ENCODE measurements around the gene ADAMTS9.

ADAMTS9 gene, protein sequence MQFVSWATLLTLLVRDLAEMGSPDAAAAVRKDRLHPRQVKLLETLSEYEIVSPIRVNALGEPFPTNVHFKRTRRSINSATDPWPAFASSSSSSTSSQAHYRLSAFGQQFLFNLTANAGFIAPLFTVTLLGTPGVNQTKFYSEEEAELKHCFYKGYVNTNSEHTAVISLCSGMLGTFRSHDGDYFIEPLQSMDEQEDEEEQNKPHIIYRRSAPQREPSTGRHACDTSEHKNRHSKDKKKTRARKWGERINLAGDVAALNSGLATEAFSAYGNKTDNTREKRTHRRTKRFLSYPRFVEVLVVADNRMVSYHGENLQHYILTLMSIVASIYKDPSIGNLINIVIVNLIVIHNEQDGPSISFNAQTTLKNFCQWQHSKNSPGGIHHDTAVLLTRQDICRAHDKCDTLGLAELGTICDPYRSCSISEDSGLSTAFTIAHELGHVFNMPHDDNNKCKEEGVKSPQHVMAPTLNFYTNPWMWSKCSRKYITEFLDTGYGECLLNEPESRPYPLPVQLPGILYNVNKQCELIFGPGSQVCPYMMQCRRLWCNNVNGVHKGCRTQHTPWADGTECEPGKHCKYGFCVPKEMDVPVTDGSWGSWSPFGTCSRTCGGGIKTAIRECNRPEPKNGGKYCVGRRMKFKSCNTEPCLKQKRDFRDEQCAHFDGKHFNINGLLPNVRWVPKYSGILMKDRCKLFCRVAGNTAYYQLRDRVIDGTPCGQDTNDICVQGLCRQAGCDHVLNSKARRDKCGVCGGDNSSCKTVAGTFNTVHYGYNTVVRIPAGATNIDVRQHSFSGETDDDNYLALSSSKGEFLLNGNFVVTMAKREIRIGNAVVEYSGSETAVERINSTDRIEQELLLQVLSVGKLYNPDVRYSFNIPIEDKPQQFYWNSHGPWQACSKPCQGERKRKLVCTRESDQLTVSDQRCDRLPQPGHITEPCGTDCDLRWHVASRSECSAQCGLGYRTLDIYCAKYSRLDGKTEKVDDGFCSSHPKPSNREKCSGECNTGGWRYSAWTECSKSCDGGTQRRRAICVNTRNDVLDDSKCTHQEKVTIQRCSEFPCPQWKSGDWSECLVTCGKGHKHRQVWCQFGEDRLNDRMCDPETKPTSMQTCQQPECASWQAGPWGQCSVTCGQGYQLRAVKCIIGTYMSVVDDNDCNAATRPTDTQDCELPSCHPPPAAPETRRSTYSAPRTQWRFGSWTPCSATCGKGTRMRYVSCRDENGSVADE (N-terminal part only)

GRCh38 chr3:64687781-64688604 is at the start of gene ADAMTS9:
TSS of gene ADAMTS9 (minus strand) at chr3:64688000. CDS start at chr3:64687657, 343 bp downstream.
- H3K27me3 ChIP-seq (ENCODE audit: control insufficient read depth in 1 of 2, insufficient read depth in 2 of 2, low read length in 2 of 2): no peaks in the 10 kb centered on the region
- peak within 1 kb of the TSS; percentile 85 for H3K27ac ChIP-seq (ENCODE audit: low read depth, low read length)
- peaks cover 39% of the 10 kb centered on the region for H3K4me1 ChIP-seq (ENCODE audit: insufficient read depth, low read length)
- peak within 1 kb of the TSS; percentile 75 to 95 for H3K4me3 ChIP-seq (ENCODE audit: low read depth in 1 of 2, low read length in 2 of 2)
- no peaks in the 10 kb centered on the region for H3K9me3 ChIP-seq (ENCODE audit: low read length)
- H3K36me3 ChIP-seq (ENCODE audit: insufficient read depth, low read length): no peaks in the 10 kb centered on the region
- H3K9ac ChIP-seq (ENCODE audit: low read length): peak within 1 kb of the TSS; percentile 95

GRCh38 chr3:64732576-64732975 is 44.8 kb upstream of the ADAMTS9 start:
- no peaks in the 10 kb centered on the region for H3K9me3 ChIP-seq (ENCODE audit: low read length)
- H3K4me1 ChIP-seq (ENCODE audit: insufficient read depth, low read length): peaks cover 15% of the 10 kb centered on the region
- no peaks in the 10 kb centered on the region for H3K36me3 ChIP-seq (ENCODE audit: insufficient read depth, low read length)
- H3K4me3 ChIP-seq (ENCODE audit: low read depth in 1 of 2, low read length in 2 of 2): no peak overlapping the region
- no peak overlapping the region for H3K27ac ChIP-seq (ENCODE audit: low read depth, low read length)
- H3K9ac ChIP-seq (ENCODE audit: low read length): no peak overlapping the region
- H3K27me3 ChIP-seq (ENCODE audit: control insufficient read depth in 1 of 2, insufficient read depth in 2 of 2, low read length in 2 of 2): no peaks in the 10 kb centered on the region

DNA sequence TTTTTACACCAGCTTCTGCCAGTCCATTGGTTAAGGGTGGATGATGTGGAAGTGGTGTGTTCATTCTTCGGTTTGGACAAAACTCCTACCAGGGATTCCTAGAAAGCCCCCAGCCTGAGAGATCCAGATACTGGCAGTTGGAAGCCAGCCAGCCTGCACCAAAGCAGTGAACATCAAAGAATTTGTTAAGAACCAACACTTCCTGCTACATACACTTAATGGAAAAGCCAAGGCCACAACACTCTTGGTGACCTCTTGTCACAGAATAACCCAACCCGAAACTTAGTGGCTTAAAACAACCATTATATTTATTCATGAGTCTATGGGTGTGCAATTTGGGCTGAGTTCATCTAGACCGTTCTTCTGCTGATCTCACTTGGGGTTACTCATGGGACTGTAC is 42.9 kb upstream of the ADAMTS9 start:
- Histone ChIP-seq H3K9ac (ENCODE audit: low read length) (no peak overlapping the region), H3K27me3 (ENCODE audit: control insufficient read depth in 1 of 2, insufficient read depth in 2 of 2, low read length in 2 of 2) (no peaks in the 10 kb centered on the region), H3K9me3 (ENCODE audit: low read length) (no peaks in the 10 kb centered on the region), H3K4me3 (ENCODE audit: low read depth in 1 of 2, low read length in 2 of 2) (no peak overlapping the region), H3K4me1 (ENCODE audit: insufficient read depth, low read length) (peaks cover 15% of the 10 kb centered on the region), H3K27ac (ENCODE audit: low read depth, low read length) (no peak overlapping the region), H3K36me3 (ENCODE audit: insufficient read depth, low read length) (no peaks in the 10 kb centered on the region)

GRCh38 chr3:64728994-64729393 is 41.2 kb upstream of the ADAMTS9 start:
- Histone ChIP-seq H3K4me1 (ENCODE audit: insufficient read depth, low read length) (peaks cover 15% of the 10 kb centered on the region), H3K36me3 (ENCODE audit: insufficient read depth, low read length) (no peaks in the 10 kb centered on the region), H3K27me3 (ENCODE audit: control insufficient read depth in 1 of 2, insufficient read depth in 2 of 2, low read length in 2 of 2) (no peaks in the 10 kb centered on the region), H3K9me3 (ENCODE audit: low read length) (no peaks in the 10 kb centered on the region), H3K9ac (ENCODE audit: low read length) (no peak overlapping the region), H3K27ac (ENCODE audit: low read depth, low read length) (no peak overlapping the region), H3K4me3 (ENCODE audit: low read depth in 1 of 2, low read length in 2 of 2) (no peak overlapping the region)

GRCh38 chr3:64728428-64728827 is 40.6 kb upstream of the ADAMTS9 start:
- no peak overlapping the region for H3K9ac ChIP-seq (ENCODE audit: low read length)
- no peaks in the 10 kb centered on the region for H3K9me3 ChIP-seq (ENCODE audit: low read length)
- H3K36me3 ChIP-seq (ENCODE audit: insufficient read depth, low read length): no peaks in the 10 kb centered on the region
- no peak overlapping the region for H3K27ac ChIP-seq (ENCODE audit: low read depth, low read length)
- peaks cover 19% of the 10 kb centered on the region for H3K4me1 ChIP-seq (ENCODE audit: insufficient read depth, low read length)
- H3K27me3 ChIP-seq (ENCODE audit: control insufficient read depth in 1 of 2, insufficient read depth in 2 of 2, low read length in 2 of 2): no peaks in the 10 kb centered on the region
- H3K4me3 ChIP-seq (ENCODE audit: low read depth in 1 of 2, low read length in 2 of 2): no peak overlapping the region

- no peak overlapping the region for H3K4me3 ChIP-seq (ENCODE audit: low read depth in 1 of 2, low read length in 2 of 2)
- no peak overlapping the region for H3K27ac ChIP-seq (ENCODE audit: low read depth, low read length)
- no peaks in the 10 kb centered on the region for H3K9me3 ChIP-seq (ENCODE audit: low read length)
- no peak overlapping the region for H3K9ac ChIP-seq (ENCODE audit: low read length)
- no peaks in the 10 kb centered on the region for H3K36me3 ChIP-seq (ENCODE audit: insufficient read depth, low read length)
- H3K4me1 ChIP-seq (ENCODE audit: insufficient read depth, low read length): peaks cover 19% of the 10 kb centered on the region
- H3K27me3 ChIP-seq (ENCODE audit: control insufficient read depth in 1 of 2, insufficient read depth in 2 of 2, low read length in 2 of 2): no peaks in the 10 kb centered on the region
Measured at GRCh38 chr3:64726414-64727090, 38.8 kb upstream of the ADAMTS9 start.

DNA sequence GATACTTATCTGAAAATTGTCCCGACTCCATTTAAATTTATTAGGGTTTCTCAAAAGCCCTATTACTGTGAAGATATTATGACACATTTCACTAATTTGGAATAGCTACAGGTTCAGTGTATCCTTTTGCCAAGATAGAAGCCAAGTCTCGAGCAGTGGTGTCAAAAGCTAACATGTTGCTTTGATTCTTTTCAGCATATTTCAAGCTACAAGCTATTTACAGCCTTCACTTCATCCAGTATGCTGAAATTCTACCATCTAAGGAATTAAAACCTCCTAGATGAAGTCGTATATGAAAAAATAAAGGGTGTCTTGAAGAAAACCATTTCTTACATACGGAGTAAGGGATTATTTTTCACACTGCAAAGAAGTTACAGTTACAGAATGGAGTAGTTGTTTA is 31.2 kb upstream of the ADAMTS9 start:
- Histone ChIP-seq H3K4me3 (ENCODE audit: low read depth in 1 of 2, low read length in 2 of 2) (no peak overlapping the region), H3K9me3 (ENCODE audit: low read length) (no peaks in the 10 kb centered on the region), H3K27ac (ENCODE audit: low read depth, low read length) (no peak overlapping the region), H3K27me3 (ENCODE audit: control insufficient read depth in 1 of 2, insufficient read depth in 2 of 2, low read length in 2 of 2) (no peaks in the 10 kb centered on the region), H3K9ac (ENCODE audit: low read length) (no peak overlapping the region), H3K4me1 (ENCODE audit: insufficient read depth, low read length) (peaks cover 25% of the 10 kb centered on the region), H3K36me3 (ENCODE audit: insufficient read depth, low read length) (no peaks in the 10 kb centered on the region)

DNA sequence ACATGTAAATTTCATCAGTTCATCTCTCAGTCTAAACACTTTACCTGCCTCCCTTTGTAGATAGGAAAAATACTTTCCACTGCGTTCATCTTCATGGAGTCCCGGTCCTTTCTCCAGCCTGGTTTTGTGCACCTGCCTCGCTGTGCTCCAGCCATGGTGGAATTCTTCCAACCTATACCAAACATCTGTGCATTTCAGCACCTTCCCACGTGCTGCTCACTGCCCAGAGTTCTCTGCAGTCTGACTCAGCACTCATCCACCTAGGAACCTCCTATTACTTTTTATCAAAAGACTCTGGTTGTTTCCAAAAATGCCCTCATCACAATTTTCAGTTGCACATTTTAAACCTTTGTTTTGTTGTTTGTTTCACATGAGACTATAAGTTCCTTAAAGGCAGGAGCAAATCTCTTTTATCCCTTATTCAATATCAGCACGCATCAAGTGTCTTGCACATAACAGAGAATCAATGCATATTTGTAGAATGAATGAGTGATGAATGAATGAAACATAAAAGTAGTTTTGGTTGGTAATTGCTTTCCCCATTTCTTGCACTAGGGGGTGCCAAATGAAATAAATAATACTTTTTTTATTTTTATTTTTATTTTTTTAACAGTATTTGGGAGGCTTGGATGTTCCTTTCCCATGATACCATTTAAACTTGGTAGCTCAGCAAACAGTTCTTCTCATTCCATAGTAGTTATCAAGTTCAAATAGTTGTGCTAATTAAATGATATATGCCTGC is 30.2 kb upstream of the ADAMTS9 start:
- no peak overlapping the region for H3K27ac ChIP-seq (ENCODE audit: low read depth, low read length)
- peaks cover 21% of the 10 kb centered on the region for H3K4me1 ChIP-seq (ENCODE audit: insufficient read depth, low read length)
- no peak overlapping the region for H3K9ac ChIP-seq (ENCODE audit: low read length)
- no peaks in the 10 kb centered on the region for H3K36me3 ChIP-seq (ENCODE audit: insufficient read depth, low read length)
- no peaks in the 10 kb centered on the region for H3K9me3 ChIP-seq (ENCODE audit: low read length)
- no peak overlapping the region for H3K4me3 ChIP-seq (ENCODE audit: low read depth in 1 of 2, low read length in 2 of 2)
- H3K27me3 ChIP-seq (ENCODE audit: control insufficient read depth in 1 of 2, insufficient read depth in 2 of 2, low read length in 2 of 2): no peaks in the 10 kb centered on the region

DNA sequence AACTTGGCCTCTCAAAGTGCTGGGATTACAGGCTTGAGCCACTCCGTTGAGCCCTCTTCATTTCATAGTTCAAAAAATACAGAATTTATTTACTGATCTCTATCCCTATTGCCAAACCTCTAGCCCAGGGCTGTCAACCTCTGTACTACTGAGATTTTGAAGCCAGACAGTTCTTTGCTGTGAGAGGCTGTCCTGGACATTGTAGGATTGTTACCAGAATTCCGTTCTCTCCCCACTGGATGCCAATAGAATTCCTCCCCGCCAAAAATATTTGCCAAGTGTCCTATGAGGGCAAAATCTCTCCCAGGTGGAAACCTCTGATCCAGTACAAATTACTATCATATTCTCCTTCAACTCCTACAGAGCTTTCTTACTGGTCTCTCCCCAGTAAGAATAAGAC is 29.6 kb upstream of the ADAMTS9 start:
- Histone ChIP-seq H3K4me3 (ENCODE audit: low read depth in 1 of 2, low read length in 2 of 2) (no peak overlapping the region), H3K4me1 (ENCODE audit: insufficient read depth, low read length) (peaks cover 21% of the 10 kb centered on the region), H3K27me3 (ENCODE audit: control insufficient read depth in 1 of 2, insufficient read depth in 2 of 2, low read length in 2 of 2) (no peaks in the 10 kb centered on the region), H3K27ac (ENCODE audit: low read depth, low read length) (no peak overlapping the region), H3K9me3 (ENCODE audit: low read length) (no peaks in the 10 kb centered on the region), H3K9ac (ENCODE audit: low read length) (no peak overlapping the region), H3K36me3 (ENCODE audit: insufficient read depth, low read length) (no peaks in the 10 kb centered on the region)

All from muscle layer of colon (tissue), 2 donors.